ENCODE measurements around the gene EIF2S3. TPM values are rescaled to one million over a fixed set of nuclear protein-coding genes. Genes with fewer than 3 reads are reported as not detected.
A peak's percentile ranks its signal among the peaks of the same experiment; 100 is the strongest.

Gene EIF2S3
- total RNA-seq, 1 experiment from 2014 or later, result 201 TPM

- DNase-seq (no peak), ATAC-seq (0 out of 2 replicates have a peak, but pooled peaks have one; percentile 11)
- no peak overlapping the region for H3K4me3 ChIP-seq (ENCODE audit: low read length)
- ChIA-PET CTCF (no interaction called here), POLR2A (ENCODE audit: unreplicated experiment) (no interaction called here)
- TF ChIP-seq EZH2phosphoT487 (IDR thresholded peaks at IDR 0.05; ENCODE audit: borderline replicate concordance, low read length), result no peak
- no peak for TF ChIP-seq CTCF (conservative IDR thresholded peaks at IDR 0.05; ENCODE audit: low read depth, low read length)
- no peak for TF ChIP-seq EZH2 (IDR thresholded peaks at IDR 0.05; ENCODE audit: low read length, unreplicated experiment)
- no peaks in the 10 kb centered on the region for H3K9me3 ChIP-seq (ENCODE audit: low read length)
- H3K4me2 ChIP-seq (ENCODE audit: low read length), result peak overlapping the region; percentile 64; the same call in 1 of the 2 replicates
- BruUV-seq (replicated peaks), result no TSS peak
- no peak overlapping the region for H3K9ac ChIP-seq (ENCODE audit: low read length)
- intact Hi-C loops (cut with micrococcal nuclease), result no loop called here
- H2AFZ ChIP-seq (ENCODE audit: low read length), result no peak overlapping the region
- no peaks in the 10 kb centered on the region for H3K9me2 ChIP-seq (replicated peaks; ENCODE audit: low read length)
- no peak overlapping the region for H3K27ac ChIP-seq (ENCODE audit: low read length)
- H4K20me1 ChIP-seq (ENCODE audit: low read length), result no peaks in the 10 kb centered on the region
- peaks cover 21% of the 10 kb centered on the region for H3K36me3 ChIP-seq (ENCODE audit: low read depth, low read length)
- no peaks in the 10 kb centered on the region for H3K79me2 ChIP-seq (ENCODE audit: low read length)
- peaks cover 8% of the 10 kb centered on the region for H3F3A ChIP-seq (ENCODE audit: low read length, unreplicated experiment)
- H3K4me1 ChIP-seq (ENCODE audit: insufficient read depth, low read length), result peaks cover 4% of the 10 kb centered on the region; the same call in 1 of the 2 replicates
- no peaks in the 10 kb centered on the region for H3K27me3 ChIP-seq (ENCODE audit: low read length)
Measured at GRCh38 chrX:24080704-24081103, 25.9 kb downstream of the EIF2S3 start.

- peak; percentile 77 for ATAC-seq
- peak; percentile 72 for DNase-seq
- H3K4me1 ChIP-seq (ENCODE audit: insufficient read depth, low read length), result peaks cover 4% of the 10 kb centered on the region; the same call in 1 of the 2 replicates
- no TSS peak for BruUV-seq (replicated peaks)
- H3K79me2 ChIP-seq (ENCODE audit: low read length), result no peaks in the 10 kb centered on the region
- CTCF ChIA-PET, result interaction anchor here (0.6 to 0.7 kb wide), 3 partner anchors 9 to 720 kb away, joined by 3 to 6 read pairs (median 3); no protein-coding TSS in a partner anchor
- TF ChIP-seq CTCF (conservative IDR thresholded peaks at IDR 0.05; ENCODE audit: low read depth, low read length) (peak; percentile 64), EZH2 (IDR thresholded peaks at IDR 0.05; ENCODE audit: low read length, unreplicated experiment) (no peak)
- no peak overlapping the region for H3K9ac ChIP-seq (ENCODE audit: low read length)
- no peak overlapping the region for H2AFZ ChIP-seq (ENCODE audit: low read length)
- H3K4me2 ChIP-seq (ENCODE audit: low read length), result peak overlapping the region; percentile 64
- intact Hi-C loops (cut with micrococcal nuclease), result loop anchor here (1.0 to 2.0 kb wide), 2 partner anchors 69 to 161 kb away; no protein-coding TSS in a partner anchor
- POLR2A ChIA-PET (ENCODE audit: unreplicated experiment), result no interaction called here
- H3K36me3 ChIP-seq (ENCODE audit: low read depth, low read length), result peaks cover 11% of the 10 kb centered on the region
- H3F3A ChIP-seq (ENCODE audit: low read length, unreplicated experiment), result peaks cover 8% of the 10 kb centered on the region
- no peaks in the 10 kb centered on the region for H3K9me2 ChIP-seq (replicated peaks; ENCODE audit: low read length)
- no peak overlapping the region; the same call in 1 of the 2 replicates for H3K4me3 ChIP-seq (ENCODE audit: low read length)
- no peak overlapping the region for H3K27ac ChIP-seq (ENCODE audit: low read length)
- H3K27me3 ChIP-seq (ENCODE audit: low read length), result no peaks in the 10 kb centered on the region
- no peaks in the 10 kb centered on the region for H3K9me3 ChIP-seq (ENCODE audit: low read length)
- H4K20me1 ChIP-seq (ENCODE audit: low read length), result no peaks in the 10 kb centered on the region
Measured at GRCh38 chrX:24081661-24082154, 27.0 kb downstream of the EIF2S3 start.

- H3K9me3 ChIP-seq (ENCODE audit: low read length), result no peaks in the 10 kb centered on the region
- peaks cover 4% of the 10 kb centered on the region; the same call in 1 of the 2 replicates for H3K4me1 ChIP-seq (ENCODE audit: insufficient read depth, low read length)
- ATAC-seq, result no peak
- BruUV-seq (replicated peaks), result no TSS peak
- no peaks in the 10 kb centered on the region for H4K20me1 ChIP-seq (ENCODE audit: low read length)
- H2AFZ ChIP-seq (ENCODE audit: low read length), result no peak overlapping the region
- no peaks in the 10 kb centered on the region for H3K27me3 ChIP-seq (ENCODE audit: low read length)
- ChIA-PET POLR2A (ENCODE audit: unreplicated experiment) (no interaction called here), CTCF (interaction anchor here (0.6 kb wide), 2 partner anchors 8 to 719 kb away, joined by 3 read pairs; no protein-coding TSS in a partner anchor)
- no peak for DNase-seq
- no peak overlapping the region for H3K9ac ChIP-seq (ENCODE audit: low read length)
- TF ChIP-seq EZH2phosphoT487 (IDR thresholded peaks at IDR 0.05; ENCODE audit: borderline replicate concordance, low read length) (no peak), CTCF (conservative IDR thresholded peaks at IDR 0.05; ENCODE audit: low read depth, low read length) (no peak), EZH2 (IDR thresholded peaks at IDR 0.05; ENCODE audit: low read length, unreplicated experiment) (no peak)
- no peak overlapping the region for H3K4me2 ChIP-seq (ENCODE audit: low read length)
- H3F3A ChIP-seq (ENCODE audit: low read length, unreplicated experiment), result peaks cover 8% of the 10 kb centered on the region
- no peak overlapping the region for H3K4me3 ChIP-seq (ENCODE audit: low read length)
- H3K27ac ChIP-seq (ENCODE audit: low read length), result no peak overlapping the region
- H3K9me2 ChIP-seq (replicated peaks; ENCODE audit: low read length), result no peaks in the 10 kb centered on the region
- peaks cover 4% of the 10 kb centered on the region for H3K36me3 ChIP-seq (ENCODE audit: low read depth, low read length)
- intact Hi-C loops (cut with micrococcal nuclease), result loop anchor here (1.0 to 2.0 kb wide), 2 partner anchors 68 to 160 kb away; no protein-coding TSS in a partner anchor
- H3K79me2 ChIP-seq (ENCODE audit: low read length), result no peaks in the 10 kb centered on the region
Measured at GRCh38 chrX:24082447-24082846, 27.7 kb downstream of the EIF2S3 start.

All from PC-3 (cell line).